Neutrophil (primary cell): ENCODE measurements around the gene TNS3.
"Not testable (repeated sequence)": the region's sequence is repeated elsewhere in the genome, so short reads cannot be mapped to it uniquely, and the experiment has no call there.

Experiments used
- H3K27ac ChIP-seq: fragments of 200-600 bp; sonication (generic); 2 replicates; pipeline ENCODE4 v1.5.1; 2016; ENCODE audit warnings: mild to moderate bottlenecking, moderate library complexity
- H3K27me3 ChIP-seq: fragments of 200-600 bp; sonication (generic); 2 replicates; pipeline ENCODE4 v1.6.0; 2016; ENCODE audit warnings: mild to moderate bottlenecking
- H3K36me3 ChIP-seq: fragments of 200-600 bp; sonication (generic); 2 replicates; pipeline ENCODE4 v1.5.1; 2017
- H3K4me1 ChIP-seq, 2 experiments: fragments of 200-600 bp in 1 of 2; sonication (generic) in 1 of 2; 1 replicate in 1 of 2; 2 replicates in 1 of 2; pipeline versions ENCODE4 v1.5.1 to v1.6.1; 2013 to 2016; ENCODE audit warnings: low read depth in 1 of 2, low read length in 1 of 2, mild to moderate bottlenecking in 1 of 2, moderate library complexity in 1 of 2; ENCODE audit not compliant: control insufficient read depth in 1 of 2, insufficient read depth in 1 of 2
- H3K4me3 ChIP-seq, 2 experiments: fragments of 200-600 bp in 1 of 2; sonication (generic) in 1 of 2; 1 replicate in 1 of 2; 2 replicates in 1 of 2; pipeline ENCODE4 v1.5.1; 2013 to 2016; ENCODE audit warnings: low read depth in 1 of 2, low read length in 1 of 2, mild to moderate bottlenecking in 1 of 2, moderate library complexity in 1 of 2
- H3K9me3 ChIP-seq: fragments of 200-600 bp; sonication (generic); 2 replicates; pipeline ENCODE4 v1.5.1; 2016
- CTCF ChIP-seq: fragments of 200-600 bp; sonication (generic); IDR thresholded peaks from 2 replicates; pipeline ENCODE4 v1.5.1; 2016; ENCODE audit warnings: antibody characterized with exemption

TNS3 gene

GRCh38 chr7:47617131-47617530, 35.2 kb upstream of the TNS3 start:
- Histone ChIP-seq H3K4me1 (no peaks in the 10 kb centered on the region), H3K27me3 (no peaks in the 10 kb centered on the region), H3K9me3 (no peaks in the 10 kb centered on the region), H3K4me3 (no peak overlapping the region), H3K27ac (no peak overlapping the region), H3K36me3 (no peaks in the 10 kb centered on the region)
- TF ChIP-seq CTCF, result no peak

- TF ChIP-seq CTCF, result no peak
- H3K4me1 ChIP-seq, result no peaks in the 10 kb centered on the region
- H3K27ac ChIP-seq, result no peak overlapping the region
- H3K4me3 ChIP-seq, result no peak overlapping the region
- no peaks in the 10 kb centered on the region for H3K27me3 ChIP-seq
- no peaks in the 10 kb centered on the region for H3K9me3 ChIP-seq
- no peaks in the 10 kb centered on the region for H3K36me3 ChIP-seq
Observed at GRCh38 chr7:47614450-47614849, 32.5 kb upstream of the TNS3 start.

- Histone ChIP-seq H3K4me1 (no peaks in the 10 kb centered on the region), H3K36me3 (no peaks in the 10 kb centered on the region), H3K27me3 (no peaks in the 10 kb centered on the region), H3K4me3 (no peak overlapping the region), H3K27ac (no peak overlapping the region), H3K9me3 (no peaks in the 10 kb centered on the region)
- TF ChIP-seq CTCF, result no peak
Observed at GRCh38 chr7:47611045-47611511, 29.2 kb upstream of the TNS3 start.

GRCh38 chr7:47610506-47611044, 28.7 kb upstream of the TNS3 start:
- no peaks in the 10 kb centered on the region for H3K9me3 ChIP-seq
- TF ChIP-seq CTCF, result no peak
- no peak overlapping the region for H3K27ac ChIP-seq
- H3K27me3 ChIP-seq, result no peaks in the 10 kb centered on the region
- no peaks in the 10 kb centered on the region for H3K36me3 ChIP-seq
- no peak overlapping the region for H3K4me3 ChIP-seq
- H3K4me1 ChIP-seq, result no peaks in the 10 kb centered on the region

GRCh38 chr7:47609803-47610452, 28.0 kb upstream of the TNS3 start:
- H3K27me3 ChIP-seq, result no peaks in the 10 kb centered on the region
- no peaks in the 10 kb centered on the region for H3K4me1 ChIP-seq
- H3K36me3 ChIP-seq, result no peaks in the 10 kb centered on the region
- no peak overlapping the region for H3K27ac ChIP-seq
- TF ChIP-seq CTCF, result no peak
- H3K9me3 ChIP-seq, result no peaks in the 10 kb centered on the region
- H3K4me3 ChIP-seq, result no peak overlapping the region

- not testable (repeated sequence) for H3K27me3 ChIP-seq, H3K27ac ChIP-seq, H3K36me3 ChIP-seq, H3K9me3 ChIP-seq, H3K4me1 ChIP-seq, H3K4me3 ChIP-seq
Observed at GRCh38 chr7:47606593-47607046, 24.7 kb upstream of the TNS3 start.
